ENCODE data around the gene TMEM106C. TPM values are rescaled to one million over a fixed set of nuclear protein-coding genes. Genes with fewer than 3 reads are reported as not detected.
"Not testable (repeated sequence)": the region's sequence is repeated elsewhere in the genome, so short reads cannot be mapped to it uniquely, and the experiment has no call there.

TMEM106C gene
- total RNA-seq, 1 experiment from 2014 or later, result 281 TPM

DNA sequence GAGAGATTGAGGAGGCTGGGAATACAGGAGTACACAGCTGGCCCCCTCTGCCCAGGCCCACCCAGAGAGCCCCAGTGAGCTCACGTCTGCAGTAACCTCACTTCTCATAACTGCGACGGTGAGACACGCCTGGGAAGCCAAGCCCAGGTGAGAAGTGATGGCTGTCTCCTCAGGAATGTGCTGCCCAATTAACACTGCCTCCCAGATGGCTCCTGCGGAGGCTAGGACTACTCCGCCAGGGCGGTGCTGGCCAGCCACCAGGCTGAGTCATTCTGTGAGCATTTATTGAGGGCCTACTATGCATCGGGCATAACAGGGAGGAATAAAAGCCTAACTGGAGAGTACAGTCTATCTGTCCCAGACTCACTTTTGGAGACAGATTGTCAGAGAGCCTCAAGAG is 9.3 kb upstream of the TMEM106C start:
- H3K4me1 ChIP-seq, result peaks cover 31% of the 10 kb centered on the region
- intact Hi-C loops (cut with micrococcal nuclease; ENCODE audit: unreplicated experiment), result no loop called here
- TF ChIP-seq, protein P1, sequence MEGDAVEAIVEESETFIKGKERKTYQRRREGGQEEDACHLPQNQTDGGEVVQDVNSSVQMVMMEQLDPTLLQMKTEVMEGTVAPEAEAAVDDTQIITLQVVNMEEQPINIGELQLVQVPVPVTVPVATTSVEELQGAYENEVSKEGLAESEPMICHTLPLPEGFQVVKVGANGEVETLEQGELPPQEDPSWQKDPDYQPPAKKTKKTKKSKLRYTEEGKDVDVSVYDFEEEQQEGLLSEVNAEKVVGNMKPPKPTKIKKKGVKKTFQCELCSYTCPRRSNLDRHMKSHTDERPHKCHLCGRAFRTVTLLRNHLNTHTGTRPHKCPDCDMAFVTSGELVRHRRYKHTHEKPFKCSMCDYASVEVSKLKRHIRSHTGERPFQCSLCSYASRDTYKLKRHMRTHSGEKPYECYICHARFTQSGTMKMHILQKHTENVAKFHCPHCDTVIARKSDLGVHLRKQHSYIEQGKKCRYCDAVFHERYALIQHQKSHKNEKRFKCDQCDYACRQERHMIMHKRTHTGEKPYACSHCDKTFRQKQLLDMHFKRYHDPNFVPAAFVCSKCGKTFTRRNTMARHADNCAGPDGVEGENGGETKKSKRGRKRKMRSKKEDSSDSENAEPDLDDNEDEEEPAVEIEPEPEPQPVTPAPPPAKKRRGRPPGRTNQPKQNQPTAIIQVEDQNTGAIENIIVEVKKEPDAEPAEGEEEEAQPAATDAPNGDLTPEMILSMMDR (IDR thresholded peaks at IDR 0.05; ENCODE audit: insufficient read depth in 1 of 2, low read depth in 1 of 2, low read length in 1 of 2, severe bottlenecking in 1 of 2, unreplicated experiment in 1 of 2), result no peak
- POLR2A ChIA-PET, result interaction anchor here (1.4 kb wide), 1 partner anchor 49 kb away, joined by 5 read pairs; the partner anchor contains the start of gene VDR
- peaks cover 15% of the 10 kb centered on the region for H3K9me3 ChIP-seq
- BruUV-seq (replicated peaks), result no TSS peak
- H3K27me3 ChIP-seq (replicated peaks; ENCODE audit: control insufficient read depth, insufficient read depth, low read length), result no peaks in the 10 kb centered on the region
- H3K4me1 Mint-ChIP-seq (ENCODE audit: low read depth, unreplicated experiment), result peaks cover 35% of the 10 kb centered on the region
- no peak overlapping the region for H3K4me3 Mint-ChIP-seq (ENCODE audit: unreplicated experiment)
- H3K4me3 ChIP-seq (ENCODE audit: low read depth, low read length), result no peak overlapping the region
- DNase-seq, result no peak
- no peaks in the 10 kb centered on the region for H3K36me3 Mint-ChIP-seq (ENCODE audit: insufficient read depth, unreplicated experiment)
- peak overlapping the region; percentile 52 for H3K27ac Mint-ChIP-seq (ENCODE audit: unreplicated experiment)
- no peaks in the 10 kb centered on the region for H3K36me3 ChIP-seq (ENCODE audit: control insufficient read depth, insufficient read depth, low read length)
- CTCF ChIA-PET, result interaction anchor here (0.7 to 7.7 kb wide), 3 partner anchors 10 to 54 kb away, joined by 3 to 187 read pairs (median 9); partner anchors contain the start of genes TMEM106C and VDR
- H3K27me3 Mint-ChIP-seq (ENCODE audit: insufficient read depth, unreplicated experiment), result no peaks in the 10 kb centered on the region
- H3K9me3 Mint-ChIP-seq (ENCODE audit: unreplicated experiment), result peaks cover 16% of the 10 kb centered on the region

DNA sequence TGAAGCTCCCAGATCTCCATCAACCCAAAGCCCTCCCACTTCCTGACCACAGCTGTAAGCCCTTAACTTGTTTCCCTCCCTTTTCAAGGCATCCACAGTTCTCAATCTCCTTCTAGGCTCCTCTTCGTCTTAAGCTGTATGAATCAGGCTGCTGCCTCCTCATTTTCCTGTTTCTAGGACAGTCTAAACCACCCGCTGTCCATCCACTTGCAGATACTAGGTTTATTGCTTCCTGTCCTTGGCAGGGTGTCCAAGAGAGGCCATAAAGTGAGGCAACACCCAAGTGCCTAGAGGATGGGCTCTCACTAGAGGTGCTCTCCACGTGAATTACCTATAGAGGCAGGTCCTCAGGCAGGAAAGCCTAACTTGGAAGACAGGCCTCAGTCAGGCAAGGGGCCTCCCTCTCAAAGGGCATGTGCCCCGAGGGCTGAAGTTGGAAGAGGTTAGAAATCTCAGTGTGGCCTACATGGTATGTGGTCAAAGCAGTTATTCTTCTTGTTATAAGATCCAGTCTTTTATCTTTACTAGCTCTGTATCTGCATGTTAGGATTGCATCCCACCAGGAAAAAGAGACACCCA is 8.8 kb upstream of the TMEM106C start:
- TF ChIP-seq, protein P1 (IDR thresholded peaks at IDR 0.05; ENCODE audit: insufficient read depth in 1 of 2, low read depth in 1 of 2, low read length in 1 of 2, severe bottlenecking in 1 of 2, unreplicated experiment in 1 of 2), result no peak
- peak; percentile 66 to 79 for DNase-seq
- peak overlapping the region; percentile 52 for H3K27ac Mint-ChIP-seq (ENCODE audit: unreplicated experiment)

DNA sequence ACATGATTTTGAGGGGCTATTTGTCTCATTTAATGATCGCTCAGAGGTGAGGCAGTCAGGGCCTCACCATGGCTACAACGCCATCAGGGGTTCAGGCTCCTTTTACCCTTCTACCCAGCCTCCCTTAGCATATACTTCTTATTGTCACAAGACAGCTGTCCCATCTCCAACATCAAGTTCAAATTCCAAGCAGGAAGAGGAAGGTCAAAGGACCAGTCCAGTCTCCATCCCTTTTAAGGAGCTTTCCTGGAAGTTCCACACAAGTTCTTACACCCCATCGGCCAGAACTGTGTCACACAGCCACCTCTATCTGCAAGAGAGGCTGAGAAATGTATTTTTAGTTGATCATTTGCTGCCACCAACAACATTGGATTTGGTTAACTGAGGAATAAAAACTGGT is 8.3 kb upstream of the TMEM106C start:
- H3K27ac Mint-ChIP-seq (ENCODE audit: unreplicated experiment), result no peak overlapping the region
- no peaks in the 10 kb centered on the region for H3K36me3 ChIP-seq (ENCODE audit: control insufficient read depth, insufficient read depth, low read length)
- no peaks in the 10 kb centered on the region for H3K27me3 ChIP-seq (replicated peaks; ENCODE audit: control insufficient read depth, insufficient read depth, low read length)
- POLR2A ChIA-PET, result no interaction called here
- TF ChIP-seq, protein P1 (IDR thresholded peaks at IDR 0.05; ENCODE audit: insufficient read depth in 1 of 2, low read depth in 1 of 2, low read length in 1 of 2, severe bottlenecking in 1 of 2, unreplicated experiment in 1 of 2), result no peak
- H3K9me3 ChIP-seq, result peaks cover 15% of the 10 kb centered on the region
- no peak overlapping the region for H3K4me3 Mint-ChIP-seq (ENCODE audit: unreplicated experiment)
- intact Hi-C loops (cut with micrococcal nuclease; ENCODE audit: unreplicated experiment), result no loop called here
- DNase-seq, result no peak
- no TSS peak for BruUV-seq (replicated peaks)
- H3K9me3 Mint-ChIP-seq (ENCODE audit: unreplicated experiment), result peaks cover 16% of the 10 kb centered on the region
- no peaks in the 10 kb centered on the region for H3K36me3 Mint-ChIP-seq (ENCODE audit: insufficient read depth, unreplicated experiment)
- H3K4me1 Mint-ChIP-seq (ENCODE audit: low read depth, unreplicated experiment), result peaks cover 25% of the 10 kb centered on the region
- no peak overlapping the region for H3K4me3 ChIP-seq (ENCODE audit: low read depth, low read length)
- CTCF ChIA-PET, result interaction anchor here (0.5 to 7.7 kb wide), 3 partner anchors 9 to 897 kb away, joined by 3 to 187 read pairs (median 9); partner anchors contain the start of genes DDX23, TMEM106C and VDR
- H3K4me1 ChIP-seq, result peaks cover 23% of the 10 kb centered on the region
- no peaks in the 10 kb centered on the region for H3K27me3 Mint-ChIP-seq (ENCODE audit: insufficient read depth, unreplicated experiment)

More for the DNA sequence above, 8.8 kb upstream of the TMEM106C start:
- ChIA-PET POLR2A (interaction anchor here (1.4 kb wide), 1 partner anchor 50 kb away, joined by 5 read pairs; the partner anchor contains the start of gene VDR), CTCF (interaction anchor here (0.5 to 7.7 kb wide), 4 partner anchors 9 to 898 kb away, joined by 3 to 187 read pairs (median 6); partner anchors contain the start of genes DDX23, TMEM106C and VDR)
- peaks cover 15% of the 10 kb centered on the region for H3K9me3 ChIP-seq
- no peaks in the 10 kb centered on the region for H3K27me3 ChIP-seq (replicated peaks; ENCODE audit: control insufficient read depth, insufficient read depth, low read length)
- H3K4me3 Mint-ChIP-seq (ENCODE audit: unreplicated experiment), result no peak overlapping the region
- no peaks in the 10 kb centered on the region for H3K27me3 Mint-ChIP-seq (ENCODE audit: insufficient read depth, unreplicated experiment)
- H3K4me3 ChIP-seq (ENCODE audit: low read depth, low read length), result no peak overlapping the region
- BruUV-seq (replicated peaks), result no TSS peak
- H3K4me1 ChIP-seq, result peaks cover 27% of the 10 kb centered on the region
- peaks cover 30% of the 10 kb centered on the region for H3K4me1 Mint-ChIP-seq (ENCODE audit: low read depth, unreplicated experiment)
- intact Hi-C loops (cut with micrococcal nuclease; ENCODE audit: unreplicated experiment), result no loop called here
- H3K9me3 Mint-ChIP-seq (ENCODE audit: unreplicated experiment), result peaks cover 16% of the 10 kb centered on the region
- H3K36me3 ChIP-seq (ENCODE audit: control insufficient read depth, insufficient read depth, low read length), result no peaks in the 10 kb centered on the region
- H3K36me3 Mint-ChIP-seq (ENCODE audit: insufficient read depth, unreplicated experiment), result no peaks in the 10 kb centered on the region

DNA sequence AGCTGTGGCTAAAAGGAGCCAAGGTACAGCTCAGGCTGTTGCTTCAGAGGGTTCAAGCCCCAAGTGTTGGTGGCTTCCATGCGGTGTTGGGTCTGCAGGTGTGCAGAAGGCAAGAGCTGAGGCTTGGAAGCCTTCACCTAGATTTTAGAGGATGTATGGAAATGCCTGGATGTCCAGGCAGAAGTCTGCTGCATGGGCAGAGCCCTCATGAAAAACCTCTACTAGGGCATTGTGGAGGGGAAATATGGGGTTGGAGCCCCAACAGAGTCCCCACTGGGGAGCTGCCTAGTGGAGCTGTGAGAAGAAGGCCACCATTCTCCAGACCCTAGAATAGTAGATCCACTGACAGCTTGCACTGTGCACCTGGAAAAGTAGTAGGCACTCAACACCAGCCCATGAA is 5.7 kb upstream of the TMEM106C start:
- H3K27me3 ChIP-seq (replicated peaks; ENCODE audit: control insufficient read depth, insufficient read depth, low read length); DNase-seq; H3K27ac Mint-ChIP-seq (ENCODE audit: unreplicated experiment); H3K36me3 ChIP-seq (ENCODE audit: control insufficient read depth, insufficient read depth, low read length); H3K36me3 Mint-ChIP-seq (ENCODE audit: insufficient read depth, unreplicated experiment); POLR2A ChIA-PET; CTCF ChIA-PET; BruUV-seq (replicated peaks); H3K27me3 Mint-ChIP-seq (ENCODE audit: insufficient read depth, unreplicated experiment); H3K4me3 ChIP-seq (ENCODE audit: low read depth, low read length); H3K4me3 Mint-ChIP-seq (ENCODE audit: unreplicated experiment); intact Hi-C loops (cut with micrococcal nuclease; ENCODE audit: unreplicated experiment): not testable (repeated sequence)
- peaks cover 14% of the 10 kb centered on the region for H3K4me1 ChIP-seq
- peaks cover 16% of the 10 kb centered on the region for H3K9me3 Mint-ChIP-seq (ENCODE audit: unreplicated experiment)
- H3K4me1 Mint-ChIP-seq (ENCODE audit: low read depth, unreplicated experiment), result peaks cover 20% of the 10 kb centered on the region
- H3K9me3 ChIP-seq, result peaks cover 15% of the 10 kb centered on the region
